ENCODE measurements around the gene PDE4DIP.
"Not testable (repeated sequence)": the region's sequence is repeated elsewhere in the genome, so short reads cannot be mapped to it uniquely, and the experiment has no call there.

PDE4DIP gene

GRCh38 chr1:148844220-148844619 is at the start of gene PDE4DIP:
TSS of gene PDE4DIP (plus strand) at chr1:148844428. CDS start at chr1:148844775, 347 bp downstream.
- not testable (repeated sequence) for DNase-seq (ENCODE audit: low spot score)

- DNase-seq (ENCODE audit: low spot score), result not testable (repeated sequence)
Measured at GRCh38 chr1:148808268-148808928, 35.8 kb upstream of the PDE4DIP start.

- not testable (repeated sequence) for DNase-seq (ENCODE audit: low spot score)
Measured at GRCh38 chr1:148808929-148809283, 35.3 kb upstream of the PDE4DIP start.

- not testable (repeated sequence) for DNase-seq (ENCODE audit: low spot score)
Measured at GRCh38 chr1:148822180-148822579, 22.0 kb upstream of the PDE4DIP start.

- not testable (repeated sequence) for DNase-seq (ENCODE audit: low spot score)
Measured at GRCh38 chr1:148823822-148824221, 20.4 kb upstream of the PDE4DIP start.

GRCh38 chr1:148825029-148825428 is 19.2 kb upstream of the PDE4DIP start:
- not testable (repeated sequence) for DNase-seq (ENCODE audit: low spot score)

- DNase-seq (ENCODE audit: low spot score), result not testable (repeated sequence)
Measured at GRCh38 chr1:148828531-148828930, 15.7 kb upstream of the PDE4DIP start.

GRCh38 chr1:148828962-148829361 is 15.3 kb upstream of the PDE4DIP start:
- DNase-seq (ENCODE audit: low spot score), result not testable (repeated sequence)

GRCh38 chr1:148829365-148829764 is 14.9 kb upstream of the PDE4DIP start:
- not testable (repeated sequence) for DNase-seq (ENCODE audit: low spot score)

- not testable (repeated sequence) for DNase-seq (ENCODE audit: low spot score)
Measured at GRCh38 chr1:148841262-148841661, 3.0 kb upstream of the PDE4DIP start.

- not testable (repeated sequence) for DNase-seq (ENCODE audit: low spot score)
Measured at GRCh38 chr1:148844651-148845050, 423 bp downstream of the PDE4DIP start.

GRCh38 chr1:148845068-148845467 is 840 bp downstream of the PDE4DIP start:
- not testable (repeated sequence) for DNase-seq (ENCODE audit: low spot score)

GRCh38 chr1:148850347-148850746 is 6.1 kb downstream of the PDE4DIP start:
- DNase-seq (ENCODE audit: low spot score), result not testable (repeated sequence)

GRCh38 chr1:148850840-148851239 is 6.6 kb downstream of the PDE4DIP start:
- DNase-seq (ENCODE audit: low spot score), result not testable (repeated sequence)

GRCh38 chr1:148851684-148852083 is 7.5 kb downstream of the PDE4DIP start:
- DNase-seq (ENCODE audit: low spot score), result not testable (repeated sequence)

GRCh38 chr1:148853363-148853762 is 9.1 kb downstream of the PDE4DIP start:
- DNase-seq (ENCODE audit: low spot score), result not testable (repeated sequence)

GRCh38 chr1:148854063-148854462 is 9.8 kb downstream of the PDE4DIP start:
- DNase-seq (ENCODE audit: low spot score), result not testable (repeated sequence)

- not testable (repeated sequence) for DNase-seq (ENCODE audit: low spot score)
Measured at GRCh38 chr1:148855367-148855766, 11.1 kb downstream of the PDE4DIP start.

GRCh38 chr1:148860049-148860448 is 15.8 kb downstream of the PDE4DIP start:
- not testable (repeated sequence) for DNase-seq (ENCODE audit: low spot score)

GRCh38 chr1:148860579-148861259 is 16.5 kb downstream of the PDE4DIP start:
- DNase-seq (ENCODE audit: low spot score), result not testable (repeated sequence)

- not testable (repeated sequence) for DNase-seq (ENCODE audit: low spot score)
Measured at GRCh38 chr1:148862590-148862989, 18.4 kb downstream of the PDE4DIP start.

GRCh38 chr1:148868924-148869633 is 24.9 kb downstream of the PDE4DIP start:
- not testable (repeated sequence) for DNase-seq (ENCODE audit: low spot score)

- DNase-seq (ENCODE audit: low spot score), result not testable (repeated sequence)
Measured at GRCh38 chr1:148869634-148869961, 25.4 kb downstream of the PDE4DIP start.
